Activated CD4-positive, alpha-beta T cell treated with anti-CD3 and anti-CD28 coated beads, Interleukin-2, amount 50 U/mL, for 4 hours (primary cell): ENCODE results near the gene GCNA.

Experiments
- DNase-seq, 2 experiments: peaks; one replicate each; pipeline ENCODE4 v3.0.0-alpha.2; 2020

GCNA gene

DNA sequence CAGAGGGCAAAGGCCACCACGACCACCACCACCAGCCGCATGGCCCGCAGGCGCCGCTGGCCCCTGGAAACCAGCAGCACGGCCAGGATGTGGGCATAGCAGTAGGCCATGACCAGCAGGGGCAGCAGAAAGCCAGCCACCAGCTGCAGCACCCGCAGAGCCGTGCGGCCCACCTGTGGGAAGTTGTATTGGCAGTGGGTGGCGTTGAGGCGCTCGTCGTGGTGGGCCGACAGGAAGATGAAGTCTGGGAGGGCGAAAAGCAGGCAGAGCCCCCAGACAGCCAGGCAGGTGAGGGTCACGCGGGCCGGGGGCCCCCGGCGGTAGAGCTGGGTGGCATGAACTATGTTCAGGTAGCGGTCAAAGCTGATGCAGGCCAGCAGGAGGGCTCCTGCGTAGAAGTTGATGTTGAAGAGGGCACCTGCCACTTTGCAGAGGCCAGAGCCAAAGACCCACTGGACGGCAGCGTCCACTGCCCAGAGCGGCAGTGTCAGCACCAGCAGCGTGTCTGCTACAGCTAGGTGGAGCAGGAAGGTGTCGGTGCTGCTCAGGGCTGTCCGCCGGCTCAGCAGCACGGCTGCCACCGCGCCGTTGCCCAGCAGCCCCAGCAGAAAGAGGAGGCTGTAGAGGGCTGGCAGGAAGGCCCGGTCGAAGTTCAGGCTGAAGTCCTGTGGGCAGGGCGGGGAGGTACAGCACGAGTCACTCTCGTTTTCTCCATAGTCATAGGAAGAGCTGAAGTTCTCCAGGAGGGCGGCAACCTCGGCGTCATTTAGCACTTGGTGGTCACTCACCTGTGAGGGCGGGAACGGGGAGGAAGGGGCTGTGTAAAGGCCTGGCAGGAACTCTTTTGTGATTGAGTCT, 38.7 kb downstream of the GCNA start:
- DNase-seq: no peak

GRCh38 chrX:71617742-71618141, 39.5 kb downstream of the GCNA start:
- no peak for DNase-seq

DNA sequence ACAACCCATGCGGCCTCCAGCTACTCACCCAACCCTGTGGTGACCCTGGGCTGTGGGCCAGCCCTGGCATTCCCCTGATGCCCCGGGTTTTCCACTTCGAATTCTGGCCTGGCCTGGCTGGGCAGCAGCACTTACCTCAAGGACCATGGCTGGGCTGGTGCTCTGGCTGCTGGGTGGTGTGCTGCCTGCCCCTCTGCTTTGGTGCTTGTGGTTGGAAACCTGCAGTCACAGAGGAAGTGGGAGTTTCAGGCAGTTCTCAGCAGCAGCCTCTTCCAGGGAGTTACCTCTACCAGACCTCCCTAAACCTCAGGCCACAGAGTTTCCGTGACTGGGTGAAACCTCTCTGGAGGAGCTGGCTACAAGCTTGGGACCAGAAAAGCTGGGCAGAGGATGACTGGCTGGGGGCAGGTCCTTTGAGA, 40.1 kb downstream of the GCNA start, which contains the start of gene CXCR3:
TSS of gene CXCR3 (minus strand) at position 209 of the 419 bp plus-strand sequence. CDS start at position 147, 62 bp downstream.
- peak; percentile 52 to 58 for DNase-seq

GRCh38 chrX:71618787-71619186, 40.5 kb downstream of the GCNA start:
- DNase-seq: no peak

- peak; percentile 55 to 69 for DNase-seq
These were observed 41.0 kb downstream of the GCNA start for GRCh38 chrX:71619193-71619592.

DNA sequence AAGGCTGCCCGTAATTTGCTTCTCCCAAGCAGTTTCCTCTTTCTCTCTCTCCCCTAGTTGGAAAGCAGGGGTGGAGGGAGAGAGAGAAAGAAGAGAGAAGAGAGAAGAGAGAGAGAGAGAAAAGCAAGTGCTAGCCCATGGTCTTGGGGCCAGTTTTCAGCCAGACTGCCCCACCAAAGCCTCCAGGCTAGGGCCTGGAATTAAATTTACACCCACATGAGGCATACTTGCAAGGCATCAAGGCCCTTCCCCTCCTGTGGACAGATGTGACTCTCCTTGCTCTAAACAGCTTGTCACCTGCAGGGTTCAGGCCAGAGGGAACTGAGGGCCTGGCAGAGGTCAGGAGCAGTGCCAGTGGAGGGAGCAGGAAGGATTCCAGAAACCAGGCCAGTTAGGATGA, 41.7 kb downstream of the GCNA start:
- DNase-seq: no peak

DNA sequence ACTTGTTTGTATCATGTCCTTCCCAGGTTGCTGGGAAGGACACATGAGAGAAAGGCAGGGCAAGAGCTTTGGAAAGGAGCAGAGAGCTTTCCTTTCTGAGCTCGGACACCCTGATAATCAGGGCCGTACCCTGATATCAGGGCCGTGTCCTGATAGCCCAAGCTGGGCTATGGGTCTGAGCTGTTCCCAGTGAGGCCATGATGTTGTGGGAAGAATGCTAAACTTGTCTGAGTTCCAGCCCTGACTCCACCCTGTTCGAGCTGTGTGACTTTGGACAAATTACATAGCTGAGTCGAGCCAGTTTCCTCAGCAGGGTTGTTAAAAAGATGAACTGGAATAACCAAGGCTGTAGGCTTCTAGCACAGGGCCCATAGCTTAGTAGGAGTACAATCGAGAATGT, 43.4 kb downstream of the GCNA start:
- DNase-seq: no peak

- no peak for DNase-seq
These were observed 43.9 kb downstream of the GCNA start for GRCh38 chrX:71622032-71622575.

GRCh38 chrX:71622576-71623450, 44.6 kb downstream of the GCNA start:
- DNase-seq: peak; percentile 22 to 29

DNA sequence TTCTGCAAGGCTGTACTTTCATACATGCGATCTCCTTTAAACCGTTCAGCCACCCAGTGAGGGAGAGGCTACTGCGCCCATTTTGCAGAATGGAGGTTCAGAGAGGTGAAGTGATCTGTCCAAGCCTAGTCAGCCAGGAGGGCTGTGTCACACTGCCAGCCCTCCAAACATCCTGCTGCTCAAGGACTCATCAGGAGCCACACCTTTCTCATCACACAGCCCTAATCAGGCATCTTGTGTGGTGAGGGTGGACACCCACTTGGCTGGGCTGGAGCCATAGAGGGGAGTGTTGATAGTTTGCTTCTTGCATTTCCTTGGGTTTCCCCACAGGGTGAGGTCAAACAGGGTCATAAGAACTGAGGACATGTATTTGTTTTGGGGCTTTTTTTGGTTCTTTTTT, 45.5 kb downstream of the GCNA start:
- DNase-seq: no peak

- no peak for DNase-seq
These were observed 47.2 kb downstream of the GCNA start for GRCh38 chrX:71625471-71625870.

DNA sequence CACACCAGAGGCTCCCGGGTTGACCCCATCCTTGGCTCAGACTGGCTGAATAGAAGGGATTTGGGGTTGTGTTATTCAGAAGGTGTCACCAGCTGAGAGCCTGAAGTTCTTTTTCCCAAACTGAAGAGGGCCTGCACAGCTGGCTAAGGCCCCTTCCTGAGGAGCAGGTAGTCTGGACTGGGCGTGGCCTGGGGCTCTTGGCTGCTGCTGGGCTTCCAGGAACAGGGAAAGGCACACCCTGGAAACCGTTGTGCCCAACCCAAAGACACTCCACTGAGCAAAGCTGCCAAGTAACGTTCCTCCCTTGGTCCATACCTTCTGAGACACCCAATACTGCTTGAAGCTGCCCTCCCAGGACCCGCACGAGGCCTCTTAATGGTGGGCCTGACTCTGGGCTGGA, 48.3 kb downstream of the GCNA start:
- DNase-seq: no peak

- DNase-seq: no peak
These were observed 49.6 kb downstream of the GCNA start for GRCh38 chrX:71627588-71628404.

DNA sequence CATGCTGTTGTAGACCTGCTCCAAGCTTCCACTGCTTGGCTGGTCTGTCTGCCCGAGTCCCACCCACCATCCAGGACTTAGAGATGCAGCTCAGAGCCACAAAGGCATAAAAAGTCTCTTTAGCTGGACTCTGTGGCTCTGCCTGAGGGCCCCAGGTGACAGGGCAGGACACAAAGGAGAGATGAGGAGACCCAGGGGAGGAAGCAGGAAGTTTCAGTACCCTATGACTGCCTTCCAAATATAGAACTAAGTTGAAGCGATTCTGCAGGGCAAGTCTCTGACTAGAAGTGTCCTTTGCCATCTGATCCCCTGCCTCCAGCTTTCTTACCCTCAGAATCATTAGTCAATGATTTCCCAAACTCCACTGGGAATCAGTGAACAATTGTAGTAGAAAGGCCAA, 51.2 kb downstream of the GCNA start:
- DNase-seq: no peak

- DNase-seq: no peak
These were observed 54.9 kb downstream of the GCNA start for GRCh38 chrX:71632923-71633657.

DNA sequence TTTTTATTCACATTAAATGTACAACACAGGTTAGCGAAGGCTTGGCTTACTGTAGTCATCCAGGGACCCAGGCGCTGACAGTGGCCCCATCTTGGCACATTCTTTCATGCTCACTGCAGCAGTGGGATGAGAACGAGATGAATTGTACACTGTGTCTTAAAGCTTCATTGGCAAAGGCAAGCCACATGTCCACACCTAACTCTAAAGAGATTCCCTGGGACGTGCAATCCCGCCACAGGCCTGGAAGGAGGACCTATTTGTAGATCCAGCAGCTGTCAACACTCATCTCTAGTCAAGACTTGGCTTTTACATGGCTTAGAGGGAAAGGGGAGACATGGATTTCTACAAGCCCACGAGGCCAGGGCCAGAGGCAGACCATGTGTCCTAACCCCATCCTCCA, 56.1 kb downstream of the GCNA start:
- no peak for DNase-seq

DNA sequence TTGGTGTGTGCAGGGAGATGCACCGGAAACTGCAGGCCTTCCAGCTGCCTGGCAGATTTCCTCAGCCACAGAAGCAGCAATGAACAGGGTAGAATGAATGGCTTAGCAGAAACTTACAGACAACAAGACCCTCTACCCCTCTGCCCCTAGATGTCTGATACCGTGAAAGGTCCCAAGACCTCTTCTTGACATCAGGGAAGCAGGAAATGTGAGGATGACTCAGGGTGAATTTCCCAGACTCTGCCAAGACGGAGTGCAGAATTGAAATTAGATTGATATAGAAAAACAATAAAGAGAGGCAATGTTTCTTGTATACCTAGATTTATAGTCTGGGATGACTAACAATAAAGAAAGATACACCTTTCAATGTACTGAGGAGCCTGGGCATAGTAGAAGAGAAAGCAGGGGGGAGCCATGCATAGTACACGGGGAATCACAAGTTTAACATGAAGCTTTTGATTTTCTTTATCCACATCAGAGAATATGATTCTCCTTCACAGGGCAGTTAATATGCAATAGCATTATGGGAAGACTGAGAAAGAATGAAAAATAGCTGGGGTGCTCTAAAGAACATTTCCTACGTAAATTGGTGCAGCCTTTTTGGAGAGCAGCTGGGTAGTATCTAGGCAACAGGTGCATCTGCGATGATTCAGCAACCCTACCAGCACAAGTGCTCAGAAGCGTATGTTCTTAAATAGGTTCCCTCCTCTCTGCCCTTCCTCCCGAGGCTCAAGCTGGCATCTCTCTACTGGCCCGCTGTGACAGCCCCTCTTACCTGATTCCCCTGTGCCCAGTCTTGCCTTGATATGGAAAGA, 58.4 kb downstream of the GCNA start:
- DNase-seq: no peak

DNA sequence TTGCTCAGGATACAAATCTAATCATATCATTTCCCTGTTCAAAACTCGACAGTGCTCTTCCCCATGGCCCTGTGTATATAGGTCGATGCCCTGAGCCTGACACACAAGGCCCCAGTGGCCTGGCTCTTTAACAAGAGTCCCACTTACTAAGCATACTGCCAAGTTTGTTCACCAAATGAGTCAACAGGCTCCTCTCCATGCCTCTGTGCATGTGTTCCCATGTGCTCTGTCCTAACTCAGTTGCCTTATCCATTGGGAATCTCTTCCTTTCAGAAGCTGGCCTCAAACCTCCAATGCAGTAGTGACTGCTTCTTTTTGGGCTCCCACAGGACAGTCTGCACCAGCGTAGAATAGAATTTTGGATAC, 59.0 kb downstream of the GCNA start:
- DNase-seq: no peak

DNA sequence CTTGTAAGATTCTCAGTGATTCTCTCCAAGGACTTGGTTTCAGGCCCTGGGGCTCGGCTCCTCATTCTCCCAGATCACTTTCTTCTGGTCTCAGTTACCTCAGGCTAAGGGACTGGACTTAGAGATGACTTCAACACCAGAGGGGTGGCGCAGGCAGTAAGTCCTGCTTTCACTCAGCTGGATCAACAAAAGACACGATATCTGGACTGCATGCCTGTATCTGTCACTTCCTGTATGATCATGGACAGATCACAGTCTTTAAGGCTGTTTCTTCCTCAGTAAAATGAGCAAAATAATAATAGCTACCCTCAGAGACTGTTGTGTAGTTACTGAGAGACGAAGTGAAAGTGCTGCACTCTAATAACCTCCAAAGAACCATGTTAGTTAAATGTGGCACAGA, 59.6 kb downstream of the GCNA start:
- DNase-seq: no peak

DNA sequence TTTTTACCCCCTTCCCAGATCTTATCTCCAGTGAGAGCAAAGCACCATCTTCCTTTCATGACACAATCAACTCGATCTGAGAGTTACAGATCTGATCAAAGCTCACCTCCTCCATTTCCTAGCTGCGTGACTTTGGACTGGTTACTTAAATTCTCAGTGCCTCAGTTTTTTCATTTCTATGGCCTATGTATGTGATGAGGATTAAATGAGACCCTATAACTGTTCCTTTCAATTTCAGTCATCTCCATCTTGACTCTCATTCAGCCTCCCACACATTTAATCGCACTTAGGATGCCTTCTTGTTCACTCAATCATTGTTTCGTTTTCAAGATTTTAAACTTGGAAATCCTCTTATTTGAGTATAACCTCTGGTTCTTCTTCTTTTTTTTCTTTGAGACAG, 60.2 kb downstream of the GCNA start:
- no peak for DNase-seq

GRCh38 chrX:71640002-71640401, 61.8 kb downstream of the GCNA start:
- DNase-seq: no peak
